Uterus (tissue), 4 donors: ENCODE data around the gene HTT. TPM values are rescaled to one million over a fixed set of nuclear protein-coding genes. Genes with fewer than 3 reads are reported as not detected.
"Not testable (repeated sequence)": the region's sequence is repeated elsewhere in the genome, so short reads cannot be mapped to it uniquely, and the experiment has no call there.

Experiments used
- DNase-seq, 2 donors: peaks; one replicate each; pipeline ENCODE4 v3.0.0-alpha.2; 2019 to 2020
- H3K27ac ChIP-seq, 2 donors: fragments of 200-600 bp; sonication (generic); 1 replicate in 1 of 2; 2 replicates in 1 of 2; pipeline ENCODE4 v1.5.1; 2016 to 2018
- H3K27me3 ChIP-seq, 2 donors: fragments of 200-600 bp; sonication (generic); one replicate each; pipeline ENCODE4 v1.5.1; 2018 to 2019; ENCODE audit warnings: control low read depth in 1 of 2
- H3K36me3 ChIP-seq, 2 donors: fragments of 200-600 bp; sonication (generic); one replicate each; pipeline ENCODE4 v1.5.1; 2019; ENCODE audit warnings: control low read depth in 1 of 2
- H3K4me1 ChIP-seq, 2 donors: fragments of 200-600 bp; sonication (generic); one replicate each; pipeline ENCODE4 v1.5.1; 2018 to 2019; ENCODE audit warnings: control low read depth in 1 of 2
- H3K4me3 ChIP-seq, 2 donors: fragments of 200-600 bp; sonication (generic); 1 replicate in 1 of 2; 2 replicates in 1 of 2; pipeline ENCODE4 v1.5.1; 2018 to 2019; ENCODE audit warnings: mild to moderate bottlenecking in 1 of 2
- H3K9me3 ChIP-seq, 2 donors: fragments of 200-600 bp; sonication (generic); one replicate each; pipeline ENCODE4 v1.5.1; 2019; ENCODE audit warnings: control low read depth in 1 of 2
- POLR2A ChIP-seq, 2 donors: fragments of 450-650 bp; IDR thresholded peaks; one replicate each; pipeline ENCODE4 v1.6.1; 2016; ENCODE audit warnings: antibody characterized with exemption in 2 of 2, mild to moderate bottlenecking in 1 of 2, moderate library complexity in 1 of 2
- intact Hi-C: fragments of 100-400 bp; cut with DNase I; formaldehyde crosslinking; loops from one replicate; pipeline ENCODE4 v1.15.1; 2023; ENCODE audit warnings: low total_unique reads
- total RNA-seq, 4 donors: library from RNA; depleted of rRNA in 3 of 4; stranded (reverse); fragments of >200 nt in 3 of 4; gene quantifications; one replicate each; pipeline versions ENCODE4 v1.1.0 to v1.2.4, GENCODE V29; 2014 to 2023
- TF ChIP-seq, protein P1 (sequence below), 4 experiments: fragments of 200-600 bp in 2 of 4; fragments of 450-650 bp in 2 of 4; sonication (generic) in 2 of 4; IDR thresholded peaks; one replicate each; pipeline ENCODE4 v1.5.1; 2016 to 2019; ENCODE audit warnings: antibody characterized with exemption in 4 of 4, mild to moderate bottlenecking in 2 of 4, moderate library complexity in 1 of 4
- donor health status: DM: yes; HTN: yes; CAD: no.

Gene HTT
- total RNA-seq, 4 donors from 2014 or later: 10.9 to 81.4 (median 49.8) TPM

DNA sequence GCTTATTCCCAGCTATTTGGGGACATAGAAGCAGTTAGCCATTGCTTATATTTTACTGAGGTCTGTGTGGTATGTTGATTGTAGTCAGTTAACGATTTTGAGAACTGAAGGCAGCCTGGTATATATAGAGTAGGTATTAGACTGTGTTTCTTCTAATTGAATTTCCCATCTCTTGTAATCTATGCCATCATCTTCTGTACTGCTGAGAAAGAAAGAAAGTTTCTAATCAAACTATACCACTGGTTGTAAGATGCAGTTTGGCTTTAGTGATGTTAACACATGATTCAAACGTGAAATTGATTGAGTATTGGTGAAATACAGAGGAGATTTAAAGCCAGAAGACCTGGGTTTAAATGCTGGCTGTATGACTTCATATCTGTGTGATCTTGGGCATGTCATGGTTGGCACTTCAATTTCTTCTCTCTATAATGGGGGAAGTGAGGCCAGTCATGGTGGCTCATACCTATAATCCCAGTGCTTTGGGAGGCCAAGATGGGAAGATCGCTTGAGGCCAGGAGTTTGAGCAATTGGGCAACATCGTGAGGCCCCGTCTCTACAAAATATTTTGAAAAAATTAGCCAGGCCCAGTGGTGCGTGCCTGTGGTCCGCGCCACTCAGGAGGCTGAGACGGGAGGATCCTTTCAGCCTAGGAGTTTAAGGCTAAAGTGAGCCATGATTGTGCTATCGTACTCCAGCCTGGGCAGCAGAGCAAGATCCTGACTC, 11.6 kb downstream of the HTT start:
- Histone ChIP-seq H3K4me1 (no peaks in the 10 kb centered on the region), H3K9me3 (no peaks in the 10 kb centered on the region), H3K4me3 (no peak overlapping the region), H3K36me3 (no peaks in the 10 kb centered on the region), H3K27me3 (no peaks in the 10 kb centered on the region), H3K27ac (no peak overlapping the region)
- DNase-seq: no peak
- TF ChIP-seq POLR2A (IDR thresholded peaks at IDR 0.05): no peak
- TF ChIP-seq, protein P1, sequence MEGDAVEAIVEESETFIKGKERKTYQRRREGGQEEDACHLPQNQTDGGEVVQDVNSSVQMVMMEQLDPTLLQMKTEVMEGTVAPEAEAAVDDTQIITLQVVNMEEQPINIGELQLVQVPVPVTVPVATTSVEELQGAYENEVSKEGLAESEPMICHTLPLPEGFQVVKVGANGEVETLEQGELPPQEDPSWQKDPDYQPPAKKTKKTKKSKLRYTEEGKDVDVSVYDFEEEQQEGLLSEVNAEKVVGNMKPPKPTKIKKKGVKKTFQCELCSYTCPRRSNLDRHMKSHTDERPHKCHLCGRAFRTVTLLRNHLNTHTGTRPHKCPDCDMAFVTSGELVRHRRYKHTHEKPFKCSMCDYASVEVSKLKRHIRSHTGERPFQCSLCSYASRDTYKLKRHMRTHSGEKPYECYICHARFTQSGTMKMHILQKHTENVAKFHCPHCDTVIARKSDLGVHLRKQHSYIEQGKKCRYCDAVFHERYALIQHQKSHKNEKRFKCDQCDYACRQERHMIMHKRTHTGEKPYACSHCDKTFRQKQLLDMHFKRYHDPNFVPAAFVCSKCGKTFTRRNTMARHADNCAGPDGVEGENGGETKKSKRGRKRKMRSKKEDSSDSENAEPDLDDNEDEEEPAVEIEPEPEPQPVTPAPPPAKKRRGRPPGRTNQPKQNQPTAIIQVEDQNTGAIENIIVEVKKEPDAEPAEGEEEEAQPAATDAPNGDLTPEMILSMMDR (IDR thresholded peaks at IDR 0.05): no peak
- intact Hi-C loops: no loop called here

DNA sequence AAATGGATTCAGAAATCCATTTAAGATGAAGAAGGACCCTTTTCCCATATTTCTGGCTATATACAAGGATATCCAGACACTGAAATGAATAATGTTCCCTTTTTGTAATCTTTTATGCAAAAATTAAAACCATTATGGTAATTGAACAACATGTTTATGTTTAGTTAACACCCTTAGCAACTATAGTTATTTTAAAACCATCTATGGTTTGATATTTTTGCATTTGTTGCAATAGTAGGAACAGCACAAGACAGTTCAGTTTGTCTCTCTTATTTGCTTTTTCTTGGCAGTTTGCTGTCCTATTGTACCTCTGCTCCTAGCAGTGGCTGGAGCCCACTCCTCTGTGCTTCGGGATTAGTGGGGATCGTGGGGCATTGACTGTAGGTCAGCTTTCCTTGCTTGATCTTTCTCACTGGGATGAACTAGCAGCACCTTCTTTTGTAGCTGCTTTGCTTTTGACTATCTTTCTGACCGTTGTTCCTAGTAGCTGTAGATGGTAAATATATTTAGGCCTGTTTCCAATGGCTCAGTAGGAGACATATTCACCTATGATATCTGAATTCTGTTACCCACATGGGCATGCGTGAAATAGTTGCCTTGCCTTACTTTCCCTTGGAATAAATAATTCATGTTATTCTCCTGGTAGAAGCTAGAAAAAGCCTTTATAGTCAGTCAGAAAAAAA, 12.8 kb downstream of the HTT start:
- no peaks in the 10 kb centered on the region for H3K9me3 ChIP-seq
- intact Hi-C loops: no loop called here
- TF ChIP-seq POLR2A (IDR thresholded peaks at IDR 0.05): no peak
- TF ChIP-seq, protein P1 (IDR thresholded peaks at IDR 0.05): no peak
- no peak overlapping the region for H3K27ac ChIP-seq
- no peaks in the 10 kb centered on the region for H3K27me3 ChIP-seq
- no peaks in the 10 kb centered on the region for H3K4me1 ChIP-seq
- DNase-seq: no peak
- no peak overlapping the region for H3K4me3 ChIP-seq
- no peaks in the 10 kb centered on the region for H3K36me3 ChIP-seq

DNA sequence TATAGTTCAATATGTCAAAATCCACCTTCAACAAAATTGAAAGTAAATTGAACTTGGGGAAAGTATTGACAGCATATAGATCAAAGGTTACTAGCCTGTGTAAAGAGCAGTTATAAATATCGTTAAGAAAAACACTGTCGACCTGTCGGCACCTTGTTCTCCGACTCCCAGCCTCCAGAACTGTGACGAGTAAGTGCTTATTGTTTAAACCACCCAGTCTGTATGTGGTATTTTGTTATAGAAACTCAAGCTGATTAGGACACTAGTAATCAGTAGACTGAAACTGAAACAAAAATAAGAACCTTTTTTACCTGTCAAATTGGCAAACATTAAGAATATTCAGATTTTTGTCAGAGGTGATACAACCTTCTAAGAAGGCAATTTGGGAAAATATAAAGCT, 17.0 kb downstream of the HTT start:
- Histone ChIP-seq H3K4me3 (no peak overlapping the region), H3K36me3 (no peaks in the 10 kb centered on the region), H3K9me3 (no peaks in the 10 kb centered on the region), H3K4me1 (no peaks in the 10 kb centered on the region), H3K27me3 (no peaks in the 10 kb centered on the region), H3K27ac (no peak overlapping the region)
- intact Hi-C loops: no loop called here
- no peak for TF ChIP-seq POLR2A (IDR thresholded peaks at IDR 0.05)
- TF ChIP-seq, protein P1 (IDR thresholded peaks at IDR 0.05): no peak
- DNase-seq: no peak

DNA sequence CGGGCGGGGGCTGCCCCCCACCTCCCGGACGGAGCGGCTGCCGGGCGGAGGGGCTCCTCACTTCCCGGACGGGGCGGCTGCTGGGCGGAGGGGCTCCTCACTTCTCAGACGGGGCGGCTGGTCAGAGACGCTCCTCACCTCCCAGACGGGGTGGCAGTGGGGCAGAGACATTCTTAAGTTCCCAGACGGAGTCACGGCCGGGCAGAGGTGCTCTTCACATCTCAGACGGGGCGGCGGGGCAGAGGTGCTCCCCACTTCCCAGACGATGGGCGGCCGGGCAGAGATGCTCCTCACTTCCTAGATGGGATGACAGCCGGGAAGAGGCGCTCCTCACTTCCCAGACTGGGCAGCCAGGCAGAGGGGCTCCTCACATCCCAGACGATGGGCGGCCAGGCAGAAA, 20.2 kb downstream of the HTT start:
- H3K36me3 ChIP-seq, H3K4me3 ChIP-seq, H3K9me3 ChIP-seq, H3K27ac ChIP-seq, DNase-seq, H3K4me1 ChIP-seq, H3K27me3 ChIP-seq, intact Hi-C loops: not testable (repeated sequence)

DNA sequence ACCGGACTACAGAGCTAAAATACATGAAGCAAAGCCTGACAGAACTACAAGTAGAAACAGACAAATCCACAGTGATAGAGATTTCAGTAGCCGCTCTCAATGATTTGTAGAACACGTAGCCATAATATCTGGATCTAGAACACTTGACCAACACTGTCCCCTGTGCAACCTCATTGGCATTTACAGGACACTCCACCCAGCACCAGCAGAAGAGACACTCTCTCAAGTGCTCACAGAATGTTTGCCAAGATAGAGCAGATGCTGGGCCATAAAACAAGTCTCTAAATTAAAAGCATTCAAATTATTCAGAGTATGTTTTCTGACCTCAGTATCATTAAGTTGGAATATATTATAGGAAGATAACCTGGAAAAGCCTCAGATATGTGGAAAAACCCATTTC, 21.7 kb downstream of the HTT start:
- no peak for DNase-seq
- intact Hi-C loops: no loop called here
- TF ChIP-seq POLR2A (IDR thresholded peaks at IDR 0.05): no peak
- TF ChIP-seq, protein P1 (IDR thresholded peaks at IDR 0.05): no peak
- no peaks in the 10 kb centered on the region for H3K27me3 ChIP-seq
- no peaks in the 10 kb centered on the region for H3K36me3 ChIP-seq
- no peaks in the 10 kb centered on the region for H3K4me1 ChIP-seq
- no peak overlapping the region for H3K27ac ChIP-seq
- H3K4me3 ChIP-seq: no peak overlapping the region
- H3K9me3 ChIP-seq: no peaks in the 10 kb centered on the region
